Activated naive CD4-positive, alpha-beta T cell treated with anti-CD3 and anti-CD28 coated beads, Interleukin-2, amount 10 ng/mL, durations not matched to agents 5 hours and 36 hours (primary cell): ENCODE results near the gene ZSCAN20. TPM values are rescaled to one million over a fixed set of nuclear protein-coding genes. Genes with fewer than 3 reads are reported as not detected.

ENCODE experiments used
- total RNA-seq, 2 experiments: library from RNA; stranded (reverse); gene quantifications; one replicate each; pipeline ENCODE4 v1.2.3, GENCODE V29; 2021

The ZSCAN20 gene
- 1 to 10 TPM; 1.3 to 1.7 TPM for total RNA-seq

GRCh38 chr1:33472269-33472980 lies at the start of gene ZSCAN20:
ZSCAN20 (plus strand) TSS chr1:33472645; CDS start chr1:33479289, 6,644 bp downstream.

GRCh38 chr1:33430692-33431593 lies 41.5 kb upstream of the ZSCAN20 start, which contains the start of gene PHC2:
PHC2 (minus strand) TSS chr1:33431095; CDS start chr1:33375539, 55,556 bp downstream.

Other genes with a start within 250 kb of the ZSCAN20 start
- gene ZNF362, start 216.2 kb upstream of the ZSCAN20 start, total RNA-seq: 10 to 100 TPM; 20.0 to 20.6 TPM
- gene A3GALT2, start 151.5 kb upstream of the ZSCAN20 start, total RNA-seq: not detected
- 10 to 100 TPM; 41.4 to 42.3 TPM for gene PHC2, start 41.5 kb upstream of the ZSCAN20 start, total RNA-seq